K562 (cell line): ENCODE data around the gene TAX1BP1. TPM values are rescaled to one million over a fixed set of nuclear protein-coding genes. Genes with fewer than 3 reads are reported as not detected.

ENCODE experiments used
- BACH1 ChIP-seq: fragments of 200-800 bp; sonication (Bioruptor generic); IDR thresholded peaks from 2 replicates; pipeline ENCODE4 v1.6.1; 2016; ENCODE audit warnings: missing genetic modification characterization, missing compliant biosample characterization
- BHLHE40 ChIP-seq: IDR thresholded peaks from 2 replicates; pipeline ENCODE4 v1.6.1; 2011; ENCODE audit warnings: low read length, improper control_type of control experiment
- CBX3 ChIP-seq, 2 experiments: IDR thresholded peaks; 1 replicate in 1 of 2; 2 replicates in 1 of 2; pipeline ENCODE4 v1.6.1; 2012; ENCODE audit warnings: inconsistent platforms in 2 of 2, low read length in 2 of 2, borderline replicate concordance in 1 of 2, control low read depth in 1 of 2
- ELF2 ChIP-seq: fragments of 250-450 bp; sonication (Bioruptor Pico); IDR thresholded peaks from 2 replicates; pipeline ENCODE4 v1.5.0; 2021; ENCODE audit warnings: mild to moderate bottlenecking
- ESRRA ChIP-seq: fragments of 450-650 bp; IDR thresholded peaks from 2 replicates; pipeline ENCODE4 v1.6.1; 2014; ENCODE audit warnings: low read depth, mild to moderate bottlenecking, moderate library complexity, borderline replicate concordance
- KDM5B ChIP-seq: fragments of 200-600 bp; sonication (generic); IDR thresholded peaks from 2 replicates; pipeline ENCODE4 v1.6.1; 2012; ENCODE audit warnings: low read depth, mild to moderate bottlenecking, moderate library complexity, low read length, control low read depth, inconsistent platforms; ENCODE audit not compliant: insufficient replicate concordance
- MEIS2 ChIP-seq: fragments of 450-650 bp; IDR thresholded peaks from 2 replicates; pipeline ENCODE4 v1.6.1; 2014; ENCODE audit warnings: mild to moderate bottlenecking; ENCODE audit not compliant: partially characterized antibody
- PHF20 ChIP-seq: fragments of 450-650 bp; IDR thresholded peaks from 2 replicates; pipeline ENCODE4 v1.6.1; 2018; ENCODE audit not compliant: partially characterized antibody
- POLR2H ChIP-seq: IDR thresholded peaks from 2 replicates; pipeline ENCODE4 v1.6.1; 2016; ENCODE audit warnings: missing genetic modification characterization, low read depth, mild to moderate bottlenecking, control low read depth, missing compliant biosample characterization, moderate library complexity
- SAFB ChIP-seq: fragments of 200-400 bp; formaldehyde crosslinking; IDR thresholded peaks from 2 replicates; pipeline ENCODE4 v1.6.1; 2017; ENCODE audit warnings: low read depth, low read length, borderline replicate concordance
- SMAD1 ChIP-seq: fragments of 150-350 bp; IDR thresholded peaks from 2 replicates; pipeline ENCODE4 v1.6.1; 2014; ENCODE audit warnings: low read length, low read depth; ENCODE audit not compliant: partially characterized antibody
- SOX6 ChIP-seq: fragments of 450-650 bp; IDR thresholded peaks from 2 replicates; pipeline ENCODE4 v1.6.1; 2014; ENCODE audit warnings: mild to moderate bottlenecking
- ZNF41 ChIP-seq: fragments of 250-450 bp; sonication (Bioruptor Pico); conservative IDR thresholded peaks from 2 replicates; pipeline ENCODE4 v1.4.0; 2020; ENCODE audit warnings: mild to moderate bottlenecking
- polyA plus RNA-seq, 8 experiments: library from polyadenylated mRNA; depleted of rRNA in 4 of 8; stranded (reverse) in 5 of 8; unstranded in 3 of 8; fragments of >200 nt; fragmentation: Nextera tagmentation in 2 of 8; fragmentation: Illumina TruSeq in 1 of 8; extraction: Ambion mirVana in 2 of 8; extraction: Trizol in 1 of 8; gene quantifications; 2 replicates each; pipeline versions ENCODE4 v1.2.1 to v1.2.3, GENCODE V29; 2011 to 2014; ENCODE audit warnings: inconsistent platforms in 1 of 8, missing spikeins in 1 of 8
- total RNA-seq, 7 experiments: library from RNA; depleted of rRNA in 6 of 7; stranded (reverse); fragments of >200 nt in 6 of 7; fragmentation: Illumina TruSeq in 2 of 7; extraction: Trizol in 2 of 7; gene quantifications; 2 replicates each; pipeline versions ENCODE4 v1.2.1 to v1.2.3, GENCODE V29; 2011 to 2021; ENCODE audit warnings: low replicate concordance in 1 of 7
- TF ChIP-seq, protein P1 (sequence below), 2 experiments: fragments of 450-650 bp in 1 of 2; sonication (generic) in 1 of 2; formaldehyde crosslinking in 1 of 2; IDR thresholded peaks; 2 replicates each; pipeline versions ENCODE4 v1.7.1 to v1.9.0; 2016 to 2022; ENCODE audit warnings: inconsistent platforms in 1 of 2, mild to moderate bottlenecking in 1 of 2, missing genetic modification reagents in 1 of 2
- TF ChIP-seq, protein P2 (sequence below): fragments of 200-800 bp; sonication (Bioruptor generic); IDR thresholded peaks from 2 replicates; pipeline ENCODE4 v1.6.1; 2017; ENCODE audit warnings: missing genetic modification characterization, missing compliant biosample characterization
- TF ChIP-seq, protein P3 (sequence below): conservative IDR thresholded peaks from 2 replicates; pipeline ENCODE4 v1.6.1; 2011; ENCODE audit warnings: low read depth, mild to moderate bottlenecking, low read length; ENCODE audit not compliant: control insufficient read depth

TAX1BP1 gene
- total and polyA plus RNA-seq, 9 of the 15 experiments (the other 6 are each of a cell fraction or from before 2014, with no cell fraction given), result 49.0 to 119 (median 75.9) TPM

DNA sequence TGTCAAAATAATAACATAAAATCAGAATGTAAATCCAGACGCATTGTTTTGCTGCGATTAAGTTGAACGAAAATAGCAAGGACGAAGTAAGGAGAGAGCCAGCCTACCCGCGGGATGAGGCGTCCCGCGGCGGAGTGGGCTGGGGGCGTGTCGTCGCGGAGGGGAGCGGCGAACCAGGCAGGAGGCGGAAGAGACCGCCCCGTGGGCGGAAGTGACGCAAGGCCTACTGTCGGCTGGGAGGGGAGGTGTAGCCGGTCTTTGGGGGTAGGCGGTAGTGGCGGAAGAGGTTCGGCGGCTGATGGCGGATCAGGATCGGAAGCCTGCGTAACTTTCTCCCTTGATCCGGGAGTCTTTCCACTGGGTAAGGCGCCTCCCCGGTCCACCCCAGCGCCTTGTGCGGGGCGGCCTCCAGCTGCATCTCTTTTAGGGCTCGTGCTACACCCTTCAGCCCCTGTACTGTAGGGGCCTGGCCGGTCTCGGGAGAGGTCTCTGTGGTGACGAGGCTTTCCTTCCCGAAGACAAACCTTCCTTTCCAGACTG, at the start of gene TAX1BP1 (continued):
- TF ChIP-seq, protein P1, sequence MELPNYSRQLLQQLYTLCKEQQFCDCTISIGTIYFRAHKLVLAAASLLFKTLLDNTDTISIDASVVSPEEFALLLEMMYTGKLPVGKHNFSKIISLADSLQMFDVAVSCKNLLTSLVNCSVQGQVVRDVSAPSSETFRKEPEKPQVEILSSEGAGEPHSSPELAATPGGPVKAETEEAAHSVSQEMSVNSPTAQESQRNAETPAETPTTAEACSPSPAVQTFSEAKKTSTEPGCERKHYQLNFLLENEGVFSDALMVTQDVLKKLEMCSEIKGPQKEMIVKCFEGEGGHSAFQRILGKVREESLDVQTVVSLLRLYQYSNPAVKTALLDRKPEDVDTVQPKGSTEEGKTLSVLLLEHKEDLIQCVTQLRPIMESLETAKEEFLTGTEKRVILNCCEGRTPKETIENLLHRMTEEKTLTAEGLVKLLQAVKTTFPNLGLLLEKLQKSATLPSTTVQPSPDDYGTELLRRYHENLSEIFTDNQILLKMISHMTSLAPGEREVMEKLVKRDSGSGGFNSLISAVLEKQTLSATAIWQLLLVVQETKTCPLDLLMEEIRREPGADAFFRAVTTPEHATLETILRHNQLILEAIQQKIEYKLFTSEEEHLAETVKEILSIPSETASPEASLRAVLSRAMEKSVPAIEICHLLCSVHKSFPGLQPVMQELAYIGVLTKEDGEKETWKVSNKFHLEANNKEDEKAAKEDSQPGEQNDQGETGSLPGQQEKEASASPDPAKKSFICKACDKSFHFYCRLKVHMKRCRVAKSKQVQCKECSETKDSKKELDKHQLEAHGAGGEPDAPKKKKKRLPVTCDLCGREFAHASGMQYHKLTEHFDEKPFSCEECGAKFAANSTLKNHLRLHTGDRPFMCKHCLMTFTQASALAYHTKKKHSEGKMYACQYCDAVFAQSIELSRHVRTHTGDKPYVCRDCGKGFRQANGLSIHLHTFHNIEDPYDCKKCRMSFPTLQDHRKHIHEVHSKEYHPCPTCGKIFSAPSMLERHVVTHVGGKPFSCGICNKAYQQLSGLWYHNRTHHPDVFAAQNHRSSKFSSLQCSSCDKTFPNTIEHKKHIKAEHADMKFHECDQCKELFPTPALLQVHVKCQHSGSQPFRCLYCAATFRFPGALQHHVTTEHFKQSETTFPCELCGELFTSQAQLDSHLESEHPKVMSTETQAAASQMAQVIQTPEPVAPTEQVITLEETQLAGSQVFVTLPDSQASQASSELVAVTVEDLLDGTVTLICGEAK (IDR thresholded peaks at IDR 0.05), result peak; percentile 94
- TF ChIP-seq, protein P1 (CRISPR knock-in tag; IDR thresholded peaks at IDR 0.05), result no peak
- TF ChIP-seq BACH1 (tag) (no peak), KDM5B (peak; percentile 94), ELF2 (CRISPR knock-in tag) (peak; percentile 74), SOX6 (0 out of 2 replicates have a peak, but pooled peaks have one; percentile 3), CBX3 (IDR thresholded peaks at IDR 0.05; ENCODE audit: borderline replicate concordance in 1 of 2, low read length in 2 of 2) (0 out of 3 replicates have a peak, but pooled peaks of 1 of the 2 experiments have one; percentile 2), ESRRA (peak; percentile 25; the same call in 1 of the 2 replicates), MEIS2 (no peak), ZNF41 (CRISPR knock-in tag) (no peak), SAFB (peak; percentile 83), PHF20 (peak; percentile 47), POLR2H (peak; percentile 81), BHLHE40 (peak; percentile 37), SMAD1 (peak; percentile 20)
- TF ChIP-seq, protein P2, sequence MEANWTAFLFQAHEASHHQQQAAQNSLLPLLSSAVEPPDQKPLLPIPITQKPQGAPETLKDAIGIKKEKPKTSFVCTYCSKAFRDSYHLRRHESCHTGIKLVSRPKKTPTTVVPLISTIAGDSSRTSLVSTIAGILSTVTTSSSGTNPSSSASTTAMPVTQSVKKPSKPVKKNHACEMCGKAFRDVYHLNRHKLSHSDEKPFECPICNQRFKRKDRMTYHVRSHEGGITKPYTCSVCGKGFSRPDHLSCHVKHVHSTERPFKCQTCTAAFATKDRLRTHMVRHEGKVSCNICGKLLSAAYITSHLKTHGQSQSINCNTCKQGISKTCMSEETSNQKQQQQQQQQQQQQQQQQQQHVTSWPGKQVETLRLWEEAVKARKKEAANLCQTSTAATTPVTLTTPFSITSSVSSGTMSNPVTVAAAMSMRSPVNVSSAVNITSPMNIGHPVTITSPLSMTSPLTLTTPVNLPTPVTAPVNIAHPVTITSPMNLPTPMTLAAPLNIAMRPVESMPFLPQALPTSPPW (CRISPR knock-in tag), result peak; percentile 78
- TF ChIP-seq, protein P3, sequence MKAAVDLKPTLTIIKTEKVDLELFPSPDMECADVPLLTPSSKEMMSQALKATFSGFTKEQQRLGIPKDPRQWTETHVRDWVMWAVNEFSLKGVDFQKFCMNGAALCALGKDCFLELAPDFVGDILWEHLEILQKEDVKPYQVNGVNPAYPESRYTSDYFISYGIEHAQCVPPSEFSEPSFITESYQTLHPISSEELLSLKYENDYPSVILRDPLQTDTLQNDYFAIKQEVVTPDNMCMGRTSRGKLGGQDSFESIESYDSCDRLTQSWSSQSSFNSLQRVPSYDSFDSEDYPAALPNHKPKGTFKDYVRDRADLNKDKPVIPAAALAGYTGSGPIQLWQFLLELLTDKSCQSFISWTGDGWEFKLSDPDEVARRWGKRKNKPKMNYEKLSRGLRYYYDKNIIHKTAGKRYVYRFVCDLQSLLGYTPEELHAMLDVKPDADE, result 0 out of 2 replicates have a peak, but pooled peaks have one; percentile 22
